ENCODE data around the gene TM9SF3.

GRCh38 chr10:96595741-96596140, 8.9 kb upstream of the TM9SF3 start:
- no peak for TF ChIP-seq CTCF (IDR thresholded peaks at IDR 0.05)
- no peak for TF ChIP-seq POLR2A (IDR thresholded peaks at IDR 0.05)
